AG08396 (cell line): ENCODE results near the gene STK11.

Experiments used
- DNase-seq: peaks from one replicate; pipeline ENCODE4 v3.0.0; 2012; ENCODE audit warnings: low spot score, mixed read lengths

The STK11 gene

DNA sequence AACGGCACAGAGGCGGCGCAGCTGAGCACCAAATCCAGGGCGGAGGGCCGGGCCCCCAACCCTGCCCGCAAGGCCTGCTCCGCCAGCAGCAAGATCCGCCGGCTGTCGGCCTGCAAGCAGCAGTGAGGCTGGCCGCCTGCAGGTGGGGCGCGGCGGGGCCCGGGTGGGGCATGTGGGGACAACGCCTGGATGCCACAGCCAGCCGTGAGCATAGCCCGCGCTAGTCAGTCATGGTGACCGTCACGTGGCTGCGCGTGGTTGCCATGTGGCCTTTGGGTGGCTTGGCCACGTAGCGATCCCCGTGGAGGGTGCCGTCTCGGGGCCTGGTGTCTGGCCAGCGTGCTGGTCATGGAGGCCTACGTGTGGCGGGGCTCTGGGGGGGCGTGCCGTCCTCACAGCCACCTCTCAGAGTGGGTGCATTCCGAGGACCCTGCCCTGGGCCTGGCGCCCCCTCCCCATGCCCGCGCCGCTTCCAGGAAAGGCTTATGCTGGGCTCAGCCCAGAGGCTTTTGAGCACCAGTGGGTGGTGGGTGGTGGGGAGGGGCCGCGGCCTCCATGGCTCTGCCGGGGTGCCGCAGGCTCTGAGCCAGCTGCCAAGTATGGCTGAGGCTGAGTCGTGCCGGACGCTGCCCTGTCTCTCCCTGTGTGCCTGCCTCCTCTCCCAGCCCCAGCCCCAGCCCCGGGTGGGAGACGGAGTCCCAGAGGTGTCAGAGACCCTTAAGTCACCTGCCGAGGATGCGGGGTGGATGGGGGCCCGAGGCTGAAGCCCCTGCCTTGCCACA is 21.1 kb downstream of the STK11 start:
- no peak for DNase-seq

DNA sequence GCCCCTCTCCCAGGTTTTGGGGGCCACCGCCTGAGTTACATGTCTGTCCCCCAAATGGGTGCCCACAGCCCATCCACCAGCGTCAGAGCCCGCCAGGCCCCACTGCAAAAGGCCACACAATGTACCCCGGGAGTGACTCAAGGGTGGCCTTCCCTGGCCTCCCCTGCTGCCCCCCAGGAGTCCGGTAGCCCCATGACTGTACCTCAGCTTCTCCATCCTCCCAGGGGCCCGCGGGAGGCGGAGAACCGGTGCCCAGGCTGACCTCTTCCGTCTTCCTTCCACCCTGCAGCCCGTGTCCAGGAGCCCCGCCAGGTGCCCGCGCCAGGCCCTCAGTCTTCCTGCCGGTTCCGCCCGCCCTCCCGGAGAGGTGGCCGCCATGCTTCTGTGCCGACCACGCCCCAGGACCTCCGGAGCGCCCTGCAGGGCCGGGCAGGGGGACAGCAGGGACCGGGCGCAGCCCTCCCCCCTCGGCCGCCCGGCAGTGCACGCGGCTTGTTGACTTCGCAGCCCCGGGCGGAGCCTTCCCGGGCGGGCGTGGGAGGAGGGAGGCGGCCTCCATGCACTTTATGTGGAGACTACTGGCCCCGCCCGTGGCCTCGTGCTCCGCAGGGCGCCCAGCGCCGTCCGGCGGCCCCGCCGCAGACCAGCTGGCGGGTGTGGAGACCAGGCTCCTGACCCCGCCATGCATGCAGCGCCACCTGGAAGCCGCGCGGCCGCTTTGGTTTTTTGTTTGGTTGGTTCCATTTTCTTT is 21.9 kb downstream of the STK11 start:
- no peak for DNase-seq

DNA sequence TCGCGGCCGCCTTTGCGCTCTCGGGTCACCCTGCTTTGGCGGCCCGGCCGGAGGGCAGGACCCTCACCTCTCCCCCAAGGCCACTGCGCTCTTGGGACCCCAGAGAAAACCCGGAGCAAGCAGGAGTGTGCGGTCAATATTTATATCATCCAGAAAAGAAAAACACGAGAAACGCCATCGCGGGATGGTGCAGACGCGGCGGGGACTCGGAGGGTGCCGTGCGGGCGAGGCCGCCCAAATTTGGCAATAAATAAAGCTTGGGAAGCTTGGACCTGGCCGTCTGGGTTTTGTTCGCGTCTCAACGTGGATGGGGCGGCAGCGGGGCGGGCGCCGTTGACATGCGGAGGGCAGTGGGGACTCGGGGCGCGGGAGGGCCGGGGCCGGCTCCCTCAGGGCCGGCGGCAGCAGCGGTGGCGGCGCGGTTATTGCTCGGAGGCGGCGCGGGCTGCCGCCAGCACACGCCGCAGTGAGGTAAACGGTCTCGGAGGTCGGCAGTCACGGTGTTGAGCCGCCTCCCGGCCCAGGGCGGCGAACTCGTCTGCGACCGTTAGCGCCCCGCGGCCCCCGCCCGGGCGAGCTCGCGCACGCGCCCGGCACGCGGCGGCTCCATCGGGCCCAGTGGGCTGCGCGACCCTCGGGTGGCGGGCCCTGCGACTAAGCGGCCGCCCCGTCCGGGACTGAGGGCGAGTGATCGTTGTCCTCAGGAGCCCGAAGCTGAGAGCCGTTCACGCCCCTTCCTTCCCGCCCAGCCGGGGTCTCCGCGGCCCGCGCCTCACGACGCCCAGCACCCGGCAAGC is 22.8 kb downstream of the STK11 start:
- DNase-seq = no peak

DNA sequence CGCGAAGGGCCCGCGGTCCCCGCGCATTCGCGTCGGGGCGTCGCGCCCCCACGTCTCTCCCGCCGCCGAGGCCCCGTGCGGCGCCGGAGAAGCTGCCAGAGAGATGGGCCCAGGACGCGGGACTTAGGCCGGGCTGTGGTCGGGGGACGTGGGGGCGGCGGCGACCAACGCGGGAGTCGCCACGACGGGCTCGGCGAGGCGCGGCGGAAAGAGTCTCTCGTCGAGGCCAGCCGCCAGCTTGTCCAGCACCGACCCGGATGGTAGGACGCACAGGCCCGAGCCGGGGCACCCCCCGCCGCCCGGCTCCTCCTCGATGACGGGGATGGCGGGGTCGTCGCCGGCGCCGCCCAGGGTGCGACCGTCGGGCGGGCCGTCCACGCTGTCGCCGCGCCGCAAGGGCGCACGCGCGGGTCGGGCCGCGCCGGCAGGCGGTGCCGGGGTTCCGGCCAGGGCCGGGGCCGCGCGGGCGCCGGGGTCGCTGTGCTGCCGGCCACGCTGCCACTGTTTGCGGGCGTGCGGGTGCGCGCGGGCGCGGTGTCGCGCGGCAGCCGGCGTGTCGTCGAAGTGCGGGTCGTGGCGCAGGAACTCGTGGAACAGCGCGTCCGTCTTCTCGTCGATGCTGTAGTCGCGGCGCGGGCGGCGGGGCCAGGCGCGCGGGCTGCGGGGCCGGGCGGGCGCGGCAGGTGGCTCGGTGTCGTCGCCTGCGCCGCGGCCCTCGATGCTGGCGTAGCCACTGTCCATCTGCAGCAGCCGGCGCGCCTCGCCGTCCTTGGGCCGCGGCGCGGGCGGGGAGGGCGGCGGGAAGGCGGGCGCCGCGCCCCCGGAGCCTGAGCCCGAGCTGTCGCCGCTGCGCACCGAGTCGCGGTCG is 23.7 kb downstream of the STK11 start:
- no peak for DNase-seq

DNA sequence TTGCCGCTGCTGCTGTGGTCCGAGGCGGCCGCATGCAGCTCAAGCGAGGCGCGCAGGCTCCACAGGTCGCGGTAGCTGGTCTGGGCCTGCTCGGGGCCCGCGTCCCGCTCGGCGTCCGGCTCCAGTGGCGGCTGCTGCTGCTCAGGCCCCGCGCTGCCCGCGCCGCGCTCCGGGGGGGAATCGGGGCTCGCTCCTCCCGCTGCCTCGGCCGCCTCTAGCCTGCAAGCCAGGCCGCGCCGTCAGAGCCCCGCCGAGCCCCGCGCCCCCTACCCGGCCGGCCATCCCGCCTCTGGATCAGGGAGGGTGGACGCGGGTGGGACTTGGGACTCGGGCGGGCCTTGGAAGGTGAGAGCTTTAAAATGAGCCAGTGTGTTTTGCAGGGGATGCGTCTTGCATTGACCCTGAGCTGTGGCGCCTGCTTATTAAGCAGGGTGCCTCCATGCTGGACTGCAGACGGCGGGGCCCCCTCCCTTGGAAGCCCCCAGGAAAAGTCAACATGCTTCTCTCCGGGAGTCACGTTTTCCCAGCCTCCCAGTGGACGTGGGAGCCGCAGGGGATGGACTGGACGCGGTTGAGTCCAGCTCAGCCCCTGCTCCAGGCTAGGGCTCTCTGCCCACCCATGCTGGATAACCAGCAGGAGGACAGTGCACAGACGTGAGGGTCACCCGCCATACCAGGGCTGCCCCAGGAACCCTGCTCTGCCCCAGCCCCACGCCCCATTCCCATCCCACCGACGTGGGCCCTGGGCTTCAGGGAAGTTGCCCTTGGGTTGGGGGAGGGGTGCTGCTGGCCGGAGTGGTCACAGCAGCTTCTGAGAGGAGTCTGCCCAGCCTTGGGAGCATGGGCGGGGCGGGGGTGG is 24.6 kb downstream of the STK11 start:
- no peak for DNase-seq

DNA sequence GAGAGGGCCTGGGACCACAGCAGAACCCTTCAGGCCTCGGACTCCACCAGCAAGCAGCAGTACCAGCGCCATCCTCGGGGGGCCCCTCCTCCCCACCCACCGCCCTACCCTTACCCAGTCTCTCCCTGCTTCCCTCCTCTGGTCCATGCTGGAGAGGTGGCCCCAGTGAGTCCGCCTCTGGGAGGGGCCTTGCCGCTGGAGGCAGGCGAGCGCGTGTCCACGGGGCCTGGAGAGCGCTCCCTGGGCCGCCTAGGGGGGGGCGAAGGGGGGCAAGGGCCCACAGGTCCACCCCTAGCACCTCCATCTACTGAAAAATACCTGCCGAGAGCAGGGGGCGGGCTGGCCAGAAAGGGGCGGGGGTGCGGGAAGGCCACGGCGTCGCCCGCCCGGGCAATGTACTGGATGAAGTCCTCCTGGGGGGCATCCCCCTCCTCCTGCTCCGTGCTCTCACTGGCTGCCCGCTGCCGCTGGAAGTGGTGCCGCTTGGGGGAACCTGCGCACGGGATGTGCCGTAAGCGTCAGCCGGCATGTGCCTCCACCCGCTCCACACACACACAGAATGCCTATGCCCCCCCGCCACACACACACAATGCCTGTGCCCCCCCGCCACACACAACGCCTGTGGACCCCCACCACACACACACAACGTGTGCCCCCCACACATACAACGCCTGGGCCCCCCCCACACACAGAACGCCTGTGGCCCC is 25.4 kb downstream of the STK11 start:
- no peak for DNase-seq

DNA sequence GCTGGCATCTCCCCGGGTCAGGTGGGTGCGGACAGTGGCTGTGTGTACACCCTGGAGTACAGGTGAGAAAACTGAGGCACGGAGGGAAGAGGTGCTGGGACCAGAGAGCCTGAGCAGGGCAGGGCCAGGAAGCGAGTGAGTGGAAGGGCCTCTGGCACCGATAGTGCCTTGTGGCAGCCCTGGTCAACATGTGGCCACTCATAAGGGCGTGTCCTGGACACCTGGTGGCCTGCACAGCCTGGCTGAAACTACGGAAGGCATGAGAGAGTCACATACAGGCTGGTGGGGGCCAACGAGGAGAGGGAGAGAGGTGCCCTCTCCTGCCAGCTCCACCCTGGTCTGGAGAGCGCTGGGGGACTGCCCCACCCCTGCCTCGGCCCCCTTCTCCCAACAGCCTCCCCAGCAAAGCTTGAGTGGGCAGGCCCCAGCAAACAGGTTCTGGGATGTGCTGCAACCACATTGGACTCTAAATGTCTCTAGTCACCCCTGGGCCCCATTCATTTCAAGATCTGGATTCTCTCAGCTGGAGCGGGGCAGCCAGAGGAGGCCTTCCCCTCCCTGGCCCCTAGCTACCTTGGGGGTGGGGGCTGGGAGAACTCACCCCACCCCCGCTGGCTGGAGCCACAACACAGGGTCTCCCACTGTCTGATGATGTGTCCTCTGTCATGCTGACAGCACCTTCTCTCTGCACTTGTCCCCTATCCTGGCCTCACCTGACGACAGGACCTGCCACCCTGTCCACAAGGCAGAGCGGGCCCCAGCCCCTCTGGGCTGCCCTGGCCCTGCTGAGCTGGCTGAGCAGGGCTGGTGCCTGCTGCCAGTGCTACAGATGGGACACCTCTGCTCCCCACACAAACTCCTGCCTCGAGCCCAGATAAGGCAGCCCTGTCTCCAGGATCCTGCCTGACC is 26.4 kb downstream of the STK11 start:
- no peak for DNase-seq

DNA sequence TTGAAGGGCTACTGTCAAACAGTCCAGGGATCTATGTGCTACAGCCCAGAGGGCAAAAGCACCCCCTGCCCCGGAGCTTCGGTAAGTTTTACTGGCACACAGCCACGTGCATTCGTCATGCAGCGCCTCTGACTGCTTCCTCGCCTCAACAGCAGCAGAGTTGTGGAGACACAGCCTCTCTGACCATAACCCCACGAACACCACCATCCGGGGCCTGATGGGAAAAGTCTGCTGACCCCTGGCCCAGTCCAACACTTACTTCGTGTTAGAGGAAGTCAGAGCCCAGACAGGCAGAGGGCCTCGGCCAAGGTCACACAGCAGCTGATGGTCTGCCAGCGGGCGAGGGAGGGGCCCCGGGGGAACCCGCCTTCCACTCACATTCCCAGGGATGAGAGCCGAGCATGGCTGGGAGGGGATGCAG is 27.1 kb downstream of the STK11 start:
- DNase-seq = peak; percentile 68

DNA sequence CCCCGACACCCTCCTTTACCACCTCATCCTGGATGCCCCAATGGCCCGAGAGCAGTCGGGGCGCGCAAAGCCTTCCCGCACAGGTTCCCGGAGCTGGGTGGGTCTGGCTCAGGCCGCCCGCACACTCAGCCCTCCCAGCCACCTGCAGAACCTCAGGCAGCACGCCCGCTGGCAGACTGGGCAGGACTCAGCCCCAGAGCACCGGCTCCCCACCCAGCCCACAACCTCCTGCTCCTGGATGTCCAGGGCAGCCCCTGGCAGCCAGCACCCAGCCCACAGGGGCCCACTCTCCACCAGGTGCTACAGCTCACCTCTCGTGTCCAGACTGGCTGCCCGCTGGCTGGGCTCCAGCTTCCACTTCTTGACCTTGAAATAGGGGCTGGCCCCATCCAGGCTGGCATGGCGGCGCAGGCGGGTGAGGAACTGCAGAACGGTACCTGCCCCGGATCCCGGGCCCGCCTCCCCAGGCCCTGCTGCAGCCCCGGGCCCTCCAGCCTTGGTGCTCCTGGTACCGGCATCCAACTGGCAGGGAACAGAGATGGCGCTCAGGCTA is 27.6 kb downstream of the STK11 start:
- no peak for DNase-seq

DNA sequence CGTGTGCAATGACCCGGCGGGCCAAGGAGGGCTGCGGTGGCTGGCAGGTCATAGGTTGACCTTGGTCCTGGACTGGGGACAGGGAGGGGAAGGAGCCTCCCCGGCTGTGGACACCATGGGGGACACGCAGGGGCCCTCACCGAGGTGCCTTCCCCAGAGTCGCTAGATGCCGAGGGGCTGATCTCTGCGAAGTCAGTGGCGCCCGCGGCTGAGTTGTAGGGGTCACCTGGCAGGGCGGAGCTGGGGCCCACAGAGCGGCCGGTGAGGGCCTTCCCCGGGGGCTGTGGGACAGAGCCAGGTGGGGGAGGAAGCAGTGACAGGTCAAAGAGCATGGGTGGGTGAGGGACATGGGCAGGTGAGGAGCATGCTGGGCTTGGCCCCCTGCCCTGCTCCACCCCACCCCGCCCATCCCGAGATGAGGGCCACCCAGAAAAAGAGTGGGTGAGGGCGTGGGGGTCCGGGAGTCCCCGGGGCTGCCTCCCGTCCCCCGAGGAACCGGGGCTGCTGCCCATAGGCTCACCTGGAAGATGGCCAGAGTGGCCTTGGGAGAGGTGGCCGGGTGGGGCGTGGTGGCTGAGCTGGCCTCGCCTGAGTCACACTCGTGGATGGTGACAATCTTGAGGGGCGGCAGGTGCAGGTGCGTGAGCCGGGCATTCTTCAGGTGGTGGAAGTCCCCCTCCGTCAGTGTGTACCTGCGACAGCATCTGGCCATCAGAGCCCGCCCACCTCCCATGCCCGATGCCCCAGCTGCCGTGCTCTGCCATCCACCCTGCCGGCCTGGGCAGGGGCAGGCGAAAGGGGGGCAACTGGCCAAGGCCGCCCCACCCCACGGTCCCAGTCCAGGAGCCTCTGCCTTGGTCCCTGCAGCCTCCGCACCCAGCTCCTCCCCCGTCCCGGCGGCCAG is 28.7 kb downstream of the STK11 start:
- DNase-seq = no peak

DNA sequence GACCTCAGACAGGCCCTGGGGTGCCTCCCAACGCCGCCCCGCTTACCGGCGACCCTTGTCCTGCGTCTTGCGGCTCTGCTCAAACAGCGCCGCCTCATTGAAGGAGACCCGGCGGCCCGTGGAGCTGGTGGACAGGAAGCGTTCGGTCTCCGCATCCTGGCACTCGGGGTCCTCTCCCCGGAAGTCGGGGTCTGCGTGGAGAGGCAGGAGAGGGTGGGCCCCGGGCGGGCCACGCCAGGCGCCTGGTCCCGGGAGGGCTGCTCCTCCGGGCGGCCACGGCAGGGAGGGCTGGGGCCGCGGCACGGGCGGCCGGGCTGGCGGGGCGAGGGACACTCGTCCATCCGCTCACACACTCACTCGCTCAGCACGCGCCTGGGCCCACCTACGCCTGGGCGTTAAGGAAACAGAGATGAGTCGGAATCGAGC is 29.4 kb downstream of the STK11 start:
- no peak for DNase-seq

DNA sequence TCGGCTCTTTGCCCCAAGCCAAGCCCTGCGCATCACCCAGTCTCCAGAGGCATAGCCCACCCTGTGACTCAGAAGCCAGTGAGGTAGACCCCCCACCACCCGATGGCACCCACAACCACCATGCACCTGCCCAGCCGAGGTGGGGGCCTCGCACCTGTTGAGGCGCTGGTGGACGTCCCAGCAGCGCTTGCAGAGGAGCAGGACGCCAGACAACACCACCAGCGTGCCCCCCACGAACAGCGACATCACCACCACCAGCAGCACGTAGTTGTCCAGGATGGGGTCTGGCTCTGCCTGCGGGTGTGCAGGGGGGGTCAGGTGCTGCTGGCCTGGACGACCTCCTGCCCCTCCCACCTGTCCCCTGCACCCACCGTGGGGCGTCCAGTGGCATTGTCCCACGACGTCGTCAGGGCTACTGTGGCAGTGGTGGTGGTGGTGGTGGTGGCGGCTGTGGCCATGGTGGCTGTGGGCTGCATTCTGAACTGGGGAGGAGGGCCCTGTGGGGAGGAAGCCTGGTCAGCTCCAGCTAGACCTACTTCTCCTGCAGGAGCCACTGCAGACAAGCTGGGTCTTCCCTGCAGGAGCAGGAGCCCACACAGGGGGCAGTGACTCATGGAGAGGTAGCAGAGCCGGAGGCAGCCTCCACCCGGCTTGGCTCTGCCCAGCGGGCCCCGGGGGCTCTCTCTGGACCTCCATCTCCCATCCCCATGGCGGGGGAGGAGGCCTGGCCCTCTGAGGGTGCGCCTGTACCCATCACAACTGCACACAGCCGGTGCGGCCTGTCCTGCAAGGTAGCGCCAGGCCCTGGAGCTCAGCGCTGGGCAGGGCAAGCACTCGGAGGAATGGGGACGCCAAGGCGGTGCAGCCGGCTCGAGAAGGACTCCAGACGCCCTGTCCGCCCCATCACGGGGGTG is 30.3 kb downstream of the STK11 start:
- no peak for DNase-seq

DNA sequence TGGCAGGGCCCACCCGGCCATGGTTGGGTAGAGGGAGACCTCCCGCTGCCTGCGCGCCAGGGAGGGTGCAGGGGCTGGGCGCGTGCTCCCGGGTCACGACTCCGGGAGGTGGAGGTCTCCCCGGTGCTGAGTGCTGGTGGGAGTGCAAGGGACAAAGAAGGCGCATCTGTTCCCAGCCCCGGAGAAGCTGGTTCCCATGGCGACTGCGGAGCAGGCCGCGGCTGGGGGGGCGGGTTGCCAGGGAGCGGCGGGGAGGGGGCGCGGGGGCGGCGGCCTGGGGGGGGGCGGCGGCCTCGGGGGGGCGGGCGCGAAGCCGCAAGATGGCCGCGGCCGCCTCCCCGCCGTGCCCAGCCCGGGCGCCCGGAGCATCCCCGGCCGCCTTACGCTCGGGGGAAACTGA is 31.0 kb downstream of the STK11 start:
- peak; percentile 53 for DNase-seq

DNA sequence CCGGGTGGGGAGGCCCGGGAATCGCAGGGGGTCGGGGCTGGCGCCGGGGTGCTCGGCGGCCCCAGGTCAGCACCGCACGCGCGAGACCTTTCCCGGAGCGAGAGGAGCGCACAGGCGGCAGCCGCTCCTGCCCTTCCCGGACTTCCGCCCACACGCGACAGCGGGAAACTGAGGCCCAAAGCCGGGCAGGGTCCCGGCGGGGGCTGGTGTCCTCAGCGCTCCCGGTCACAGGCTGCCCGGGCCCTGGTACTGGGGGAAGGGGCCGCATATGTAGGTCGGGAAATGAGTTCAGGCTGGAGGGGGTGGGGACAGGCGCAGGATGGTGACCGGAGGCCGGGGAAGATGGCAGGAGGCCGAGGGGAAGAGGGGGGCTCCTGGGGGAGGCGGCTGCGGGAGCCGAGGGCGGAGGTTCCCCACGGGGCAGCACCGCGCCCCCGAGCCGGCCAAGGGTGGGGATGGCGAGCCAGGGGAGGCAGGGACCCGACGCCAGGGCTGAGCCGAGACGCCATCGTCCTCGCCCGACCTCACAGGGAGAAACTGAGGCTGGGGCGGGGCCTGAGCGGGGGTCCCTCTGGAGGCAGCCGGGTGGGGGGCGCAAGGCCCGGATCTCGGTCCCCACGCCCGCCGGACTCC is 31.6 kb downstream of the STK11 start:
- peak; percentile 77 for DNase-seq

DNA sequence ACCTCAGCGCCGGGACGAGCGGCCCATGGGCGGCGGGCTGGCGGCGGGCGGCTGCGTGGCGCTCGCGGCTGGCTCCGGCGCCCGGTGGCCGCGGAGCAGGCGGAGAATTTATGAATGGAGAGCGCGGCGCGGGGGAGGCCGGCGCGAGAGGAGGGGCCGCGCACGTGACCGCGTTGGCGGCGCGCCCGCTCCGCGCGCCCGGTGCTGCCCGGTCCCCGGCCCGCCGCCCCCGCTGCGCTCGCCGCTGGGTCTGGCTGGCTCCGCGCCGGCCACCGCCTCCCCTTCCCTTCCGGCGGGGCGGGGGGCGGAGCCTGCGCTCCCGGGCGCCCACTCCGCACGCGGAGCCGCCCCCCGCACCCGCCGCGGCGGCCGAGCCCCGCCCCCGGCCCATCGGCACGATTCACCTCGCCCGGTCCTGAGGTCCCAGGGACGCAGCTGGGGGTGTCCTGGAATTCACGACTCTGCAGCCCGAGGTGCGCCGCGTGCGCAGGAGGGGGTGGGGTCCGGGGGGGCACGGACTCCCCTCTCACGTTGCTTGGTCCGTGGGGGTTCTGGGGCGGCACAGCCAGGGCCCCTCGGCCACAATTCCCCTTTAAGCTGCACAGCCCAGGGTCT is 32.3 kb downstream of the STK11 start, which contains the start of gene CBARP:
Gene CBARP (minus strand): TSS at position 252 of the 615 bp plus-strand sequence. CDS start 1,905 bp downstream, outside the sequence.
- DNase-seq = peak; percentile 75
